ENCODE data around the gene DPP10.

DNA sequence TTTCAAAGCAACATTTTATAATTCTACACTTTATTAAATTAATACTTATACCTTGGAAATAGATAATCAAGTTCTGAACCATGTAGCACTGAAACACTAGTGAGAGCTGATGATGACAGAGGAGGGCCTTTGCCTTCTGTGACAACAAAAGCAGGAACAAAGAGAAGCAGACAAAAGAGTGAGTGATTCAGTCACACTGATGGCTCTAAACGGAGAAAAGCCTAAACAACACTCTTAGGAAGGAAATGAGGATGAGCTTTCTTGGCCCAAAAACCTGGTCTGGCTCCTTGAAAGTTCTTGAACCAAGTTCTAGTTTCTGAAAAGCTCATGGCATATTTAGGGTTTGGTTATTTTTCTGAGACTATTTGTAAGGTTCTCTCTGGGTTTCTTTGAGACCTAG is 271.9 kb downstream of the DPP10 start:
- TF ChIP-seq, protein P1, sequence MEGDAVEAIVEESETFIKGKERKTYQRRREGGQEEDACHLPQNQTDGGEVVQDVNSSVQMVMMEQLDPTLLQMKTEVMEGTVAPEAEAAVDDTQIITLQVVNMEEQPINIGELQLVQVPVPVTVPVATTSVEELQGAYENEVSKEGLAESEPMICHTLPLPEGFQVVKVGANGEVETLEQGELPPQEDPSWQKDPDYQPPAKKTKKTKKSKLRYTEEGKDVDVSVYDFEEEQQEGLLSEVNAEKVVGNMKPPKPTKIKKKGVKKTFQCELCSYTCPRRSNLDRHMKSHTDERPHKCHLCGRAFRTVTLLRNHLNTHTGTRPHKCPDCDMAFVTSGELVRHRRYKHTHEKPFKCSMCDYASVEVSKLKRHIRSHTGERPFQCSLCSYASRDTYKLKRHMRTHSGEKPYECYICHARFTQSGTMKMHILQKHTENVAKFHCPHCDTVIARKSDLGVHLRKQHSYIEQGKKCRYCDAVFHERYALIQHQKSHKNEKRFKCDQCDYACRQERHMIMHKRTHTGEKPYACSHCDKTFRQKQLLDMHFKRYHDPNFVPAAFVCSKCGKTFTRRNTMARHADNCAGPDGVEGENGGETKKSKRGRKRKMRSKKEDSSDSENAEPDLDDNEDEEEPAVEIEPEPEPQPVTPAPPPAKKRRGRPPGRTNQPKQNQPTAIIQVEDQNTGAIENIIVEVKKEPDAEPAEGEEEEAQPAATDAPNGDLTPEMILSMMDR (conservative IDR thresholded peaks at IDR 0.05; ENCODE audit: low read depth, low read length), result no peak
- no peak for TF ChIP-seq EZH2phosphoT487 (IDR thresholded peaks at IDR 0.05; ENCODE audit: borderline replicate concordance, low read length)

All from PC-3 (cell line).